OCI-LY1 (cell line): Measurements from ENCODE around the gene PIGB.

ENCODE experiments used
- CTCF ChIP-seq: fragments of 200-600 bp; sonication (generic), shearing (Covaris generic); IDR thresholded peaks from 2 replicates; pipeline ENCODE4 v1.5.1; 2017; ENCODE audit warnings: mild to moderate bottlenecking, antibody characterized with exemption, low read length, moderate library complexity, mixed read lengths
- EZH2 ChIP-seq: fragments of 200-600 bp; sonication (generic), shearing (Covaris generic); IDR thresholded peaks from 2 replicates; pipeline ENCODE4 v1.8.0; 2017; ENCODE audit warnings: borderline replicate concordance, mixed run types, mild to moderate bottlenecking, antibody characterized with exemption, low read length, moderate library complexity, mixed read lengths

DNA sequence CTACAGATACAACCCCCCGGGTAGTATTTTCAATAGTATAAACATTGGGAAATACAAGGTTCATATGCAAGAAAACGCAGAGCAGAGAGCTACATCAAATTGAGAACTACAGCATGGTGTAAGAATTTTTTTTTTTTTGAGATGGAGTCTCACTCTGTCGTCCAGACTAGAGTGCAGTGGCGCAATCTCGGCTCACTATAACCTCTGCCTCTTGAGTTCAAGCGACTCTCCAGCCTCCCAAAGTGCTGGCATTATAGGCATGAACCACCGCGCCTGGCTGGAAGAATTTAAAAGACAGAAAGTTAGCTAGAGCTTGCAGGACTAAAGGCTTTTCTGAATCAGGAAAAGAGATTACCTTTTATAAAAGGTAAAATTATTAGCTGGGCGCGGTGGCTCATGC is 42.0 kb downstream of the PIGB start:
- TF ChIP-seq CTCF: no peak
- no peak for TF ChIP-seq EZH2
